Keratinocyte (primary cell): ENCODE measurements around the gene MAX.

ENCODE experiments used
- EZH2 ChIP-seq: IDR thresholded peaks from one replicate; pipeline ENCODE4 v1.6.1; 2012; ENCODE audit warnings: inconsistent platforms, mild to moderate bottlenecking, low read length, moderate library complexity
- TF ChIP-seq, protein P1 (sequence below), 3 experiments: IDR thresholded peaks in 1 of 3; conservative IDR thresholded peaks in 1 of 3; optimal IDR thresholded peaks in 1 of 3; 2 replicates in 2 of 3; 3 replicates in 1 of 3; pipeline versions ENCODE3 to v1.5.1; 2011; ENCODE audit warnings: low read length in 3 of 3, mild to moderate bottlenecking in 3 of 3, moderate library complexity in 2 of 3, control low read depth in 1 of 3, inconsistent platforms in 1 of 3; ENCODE audit not compliant: insufficient read depth in 2 of 3; ENCODE audit errors: extremely low read depth in 1 of 3

DNA sequence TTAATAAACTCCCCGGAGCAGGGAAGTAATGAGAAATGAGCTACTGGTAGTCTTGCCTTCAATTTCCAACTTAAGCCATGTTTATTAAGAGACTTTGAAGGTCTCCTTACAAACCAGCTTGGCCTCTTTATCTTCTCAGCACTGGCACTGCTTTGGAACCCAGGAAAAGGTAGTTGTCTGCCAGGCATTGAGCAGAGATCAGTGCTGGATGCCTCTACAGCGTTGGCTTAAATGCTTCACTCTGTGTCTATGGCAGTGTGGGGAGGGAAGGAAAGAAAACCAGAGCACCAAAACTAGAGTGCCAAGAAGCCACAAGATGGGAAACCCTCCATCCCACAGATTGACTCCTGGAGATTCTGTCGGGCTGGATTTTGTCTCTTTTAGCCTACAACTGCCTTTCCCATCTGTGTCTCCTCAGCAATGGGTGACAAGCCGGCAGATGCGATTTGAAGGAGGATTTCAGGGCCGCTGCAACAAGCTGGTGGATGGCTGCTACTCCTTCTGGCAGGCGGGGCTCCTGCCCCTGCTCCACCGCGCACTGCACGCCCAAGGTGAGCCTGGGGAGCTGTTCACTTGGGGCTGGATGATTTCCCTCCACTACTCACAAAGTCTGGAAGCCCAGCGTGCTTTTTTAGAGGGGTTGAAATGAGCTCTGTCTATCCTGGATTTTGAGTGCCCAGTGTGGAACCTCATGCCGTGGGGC, 58.3 kb downstream of the MAX start:
- TF ChIP-seq, protein P1, sequence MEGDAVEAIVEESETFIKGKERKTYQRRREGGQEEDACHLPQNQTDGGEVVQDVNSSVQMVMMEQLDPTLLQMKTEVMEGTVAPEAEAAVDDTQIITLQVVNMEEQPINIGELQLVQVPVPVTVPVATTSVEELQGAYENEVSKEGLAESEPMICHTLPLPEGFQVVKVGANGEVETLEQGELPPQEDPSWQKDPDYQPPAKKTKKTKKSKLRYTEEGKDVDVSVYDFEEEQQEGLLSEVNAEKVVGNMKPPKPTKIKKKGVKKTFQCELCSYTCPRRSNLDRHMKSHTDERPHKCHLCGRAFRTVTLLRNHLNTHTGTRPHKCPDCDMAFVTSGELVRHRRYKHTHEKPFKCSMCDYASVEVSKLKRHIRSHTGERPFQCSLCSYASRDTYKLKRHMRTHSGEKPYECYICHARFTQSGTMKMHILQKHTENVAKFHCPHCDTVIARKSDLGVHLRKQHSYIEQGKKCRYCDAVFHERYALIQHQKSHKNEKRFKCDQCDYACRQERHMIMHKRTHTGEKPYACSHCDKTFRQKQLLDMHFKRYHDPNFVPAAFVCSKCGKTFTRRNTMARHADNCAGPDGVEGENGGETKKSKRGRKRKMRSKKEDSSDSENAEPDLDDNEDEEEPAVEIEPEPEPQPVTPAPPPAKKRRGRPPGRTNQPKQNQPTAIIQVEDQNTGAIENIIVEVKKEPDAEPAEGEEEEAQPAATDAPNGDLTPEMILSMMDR (optimal IDR thresholded peaks at IDR 0.05 in 1 of 3, IDR thresholded peaks at IDR 0.05 in 1 of 3, conservative IDR thresholded peaks at IDR 0.05 in 1 of 3; ENCODE audit: extremely low read depth in 1 of 3, insufficient read depth in 2 of 3, low read length in 3 of 3): no peak
- no peak for TF ChIP-seq EZH2
